HFF-Myc (cell line): ENCODE results near the gene CHRNA4.
"Not testable (repeated sequence)": the region's sequence is repeated elsewhere in the genome, so short reads cannot be mapped to it uniquely, and the experiment has no call there.

Source experiments
- DNase-seq: peaks from one replicate; pipeline ENCODE4 v3.0.0-alpha.2; 2011; ENCODE audit warnings: low read depth; ENCODE audit errors: extremely low read depth
- H3K4me3 ChIP-seq: replicated peaks from 2 replicates; pipeline ENCODE4 v1.5.1; 2011; ENCODE audit warnings: low read depth, mild to moderate bottlenecking, control low read depth, low read length
- CTCF ChIP-seq: IDR thresholded peaks from 2 replicates; pipeline ENCODE4 v1.5.1; 2012; ENCODE audit warnings: mild to moderate bottlenecking, low read depth, low read length, control low read depth; ENCODE audit errors: missing control alignments

Gene CHRNA4

GRCh38 chr20:63306673-63307537, 54.2 kb downstream of the CHRNA4 start:
- DNase-seq, result no peak
- no peak for TF ChIP-seq CTCF
- H3K4me3 ChIP-seq, result no peak overlapping the region

DNA sequence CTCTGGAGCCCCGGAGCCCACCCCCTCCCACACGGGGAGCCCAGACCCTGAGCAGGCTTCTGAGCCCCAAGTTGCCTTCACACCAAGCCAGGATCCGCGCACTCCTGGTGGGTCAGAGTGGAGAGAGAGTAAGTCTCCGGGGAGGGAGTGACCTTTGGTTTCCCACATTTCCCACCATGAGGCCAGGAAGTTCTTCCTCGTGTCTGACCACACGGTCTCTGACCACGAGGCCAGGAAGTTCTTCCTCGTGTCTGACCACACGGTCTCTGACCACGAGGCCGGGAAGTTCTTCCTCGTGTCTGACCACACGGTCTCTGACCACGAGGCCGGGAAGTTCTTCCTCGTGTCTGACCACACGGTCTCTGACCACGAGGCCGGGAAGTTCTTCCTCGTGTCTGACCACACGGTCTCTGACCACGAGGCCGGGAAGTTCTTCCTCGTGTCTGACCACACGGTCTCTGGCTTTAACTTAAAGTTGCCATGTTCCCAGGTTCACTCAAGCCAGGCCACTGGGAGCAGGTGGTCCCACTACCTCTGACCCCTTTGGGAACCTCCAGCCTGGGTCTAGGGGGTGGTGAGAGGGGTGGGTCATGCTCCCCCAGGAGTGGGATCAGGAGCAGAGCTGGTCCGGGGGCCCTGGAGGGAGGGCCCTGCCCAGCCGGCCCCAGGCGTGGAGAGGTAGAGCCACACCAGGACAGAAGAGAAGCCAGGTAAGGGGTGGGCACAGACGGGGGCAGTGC, 55.0 kb downstream of the CHRNA4 start:
- not testable (repeated sequence) for DNase-seq, H3K4me3 ChIP-seq

- no peak for TF ChIP-seq CTCF
- H3K4me3 ChIP-seq, result no peak overlapping the region
- no peak for DNase-seq
These were observed 55.8 kb downstream of the CHRNA4 start for GRCh38 chr20:63305393-63305792.

DNA sequence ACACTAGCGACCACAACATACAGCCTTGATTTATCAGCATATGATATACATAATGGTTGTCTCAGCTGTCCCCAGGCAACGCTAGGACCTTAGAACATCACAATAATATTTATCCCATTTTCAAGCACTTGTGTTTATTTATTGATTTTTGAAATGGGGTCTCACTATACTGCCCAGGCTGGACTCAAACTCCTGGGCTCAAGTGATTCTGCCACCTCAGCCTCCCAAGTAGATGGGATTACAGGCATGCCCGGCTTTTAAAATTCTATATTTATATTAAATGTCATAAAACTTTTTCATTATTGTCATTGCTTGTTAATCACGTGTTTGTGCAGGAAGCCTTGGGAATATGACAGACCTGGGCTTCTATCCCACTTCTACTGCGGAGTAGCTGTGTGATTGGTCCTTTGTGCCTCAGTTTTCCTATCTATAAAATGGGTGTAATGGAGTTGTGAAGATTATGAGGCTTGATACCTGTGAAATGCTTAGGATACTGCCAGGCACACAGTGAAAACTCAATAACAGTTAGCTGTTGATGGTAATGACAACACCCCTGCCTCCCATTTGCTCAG, 58.0 kb downstream of the CHRNA4 start:
- no peak overlapping the region for H3K4me3 ChIP-seq
- DNase-seq, result no peak

DNA sequence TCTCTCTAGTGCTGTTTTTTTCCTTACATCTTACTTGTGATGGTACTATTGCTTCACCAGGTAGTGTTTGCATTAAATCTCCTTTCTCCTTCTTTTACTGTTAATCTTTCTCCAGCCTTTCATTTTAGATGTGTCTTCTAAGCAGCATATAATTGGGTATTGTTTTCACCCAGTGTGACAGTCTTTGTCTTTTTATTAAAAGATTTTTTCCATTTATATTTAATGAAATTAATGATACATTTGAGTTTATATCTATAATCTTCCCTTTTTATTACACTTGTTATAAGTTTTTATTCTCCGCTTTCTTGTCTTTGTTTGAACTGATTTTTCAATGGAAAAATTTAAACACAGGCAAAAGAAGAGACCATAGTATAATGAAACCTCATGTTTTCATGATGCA, 59.5 kb downstream of the CHRNA4 start:
- no peak for DNase-seq
- H3K4me3 ChIP-seq, result no peak overlapping the region
- no peak for TF ChIP-seq CTCF

More for the DNA sequence above, 58.0 kb downstream of the CHRNA4 start:
- TF ChIP-seq CTCF, result no peak

DNA sequence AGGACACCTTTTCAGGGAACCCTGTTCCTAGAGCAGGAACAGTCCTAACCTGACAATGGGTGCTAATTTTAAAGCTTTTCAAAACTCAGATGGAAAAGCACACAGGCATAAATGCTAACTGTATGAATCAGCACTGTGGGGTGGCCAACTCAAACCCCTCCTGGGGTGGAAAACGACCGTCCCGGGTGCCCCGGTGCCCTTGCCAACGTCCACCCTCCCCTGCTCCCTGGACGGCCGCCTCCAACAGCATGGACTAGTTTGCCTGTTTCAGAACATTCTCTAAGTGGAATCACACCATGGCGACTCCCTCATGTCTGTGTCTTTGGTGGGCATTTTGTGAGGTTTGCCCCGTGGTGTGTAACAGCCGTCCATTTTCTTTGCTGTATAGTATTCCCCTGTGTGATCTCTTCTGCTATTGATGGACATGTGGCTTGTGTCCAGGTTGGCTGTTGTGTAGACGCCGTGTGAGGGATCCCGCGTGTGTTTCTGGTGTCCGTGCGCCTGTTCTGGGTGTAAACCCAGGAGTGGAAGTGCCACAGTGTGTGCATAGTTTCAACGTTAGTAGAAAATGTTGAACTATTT, 62.3 kb downstream of the CHRNA4 start:
- no peak for DNase-seq
- TF ChIP-seq CTCF, result no peak
- no peak overlapping the region for H3K4me3 ChIP-seq
